Measurements from ENCODE around the gene DRD2.

- TF ChIP-seq POLR2A (IDR thresholded peaks at IDR 0.05; ENCODE audit: low read depth, low read length) (no peak), CTCF (IDR thresholded peaks at IDR 0.05; ENCODE audit: extremely low read depth in 1 of 2, insufficient read depth in 1 of 2, low read depth in 1 of 2, low read length in 2 of 2) (no peak), EZH2 (IDR thresholded peaks at IDR 0.05; ENCODE audit: borderline replicate concordance, low read depth, low read length, severe bottlenecking) (no peak), POLR2AphosphoS5 (IDR thresholded peaks at IDR 0.05; ENCODE audit: insufficient read depth, low read depth, low read length) (no peak), MAX (IDR thresholded peaks at IDR 0.05; ENCODE audit: insufficient read depth, insufficient read length) (no peak)
Observed at GRCh38 chr11:113465786-113466185, 9.4 kb downstream of the DRD2 start.

Measured in endothelial cell of umbilical vein (primary cell).